GM10266 (cell line): ENCODE data around the gene COL8A1.

Experiments
- DNase-seq: peaks from one replicate; pipeline ENCODE4 v3.0.0; 2012; ENCODE audit errors: extremely low spot score
- CTCF ChIP-seq: IDR thresholded peaks from 2 replicates; pipeline ENCODE4 v1.5.1; 2012; ENCODE audit warnings: mild to moderate bottlenecking, low read depth; ENCODE audit not compliant: control insufficient read depth, insufficient read depth; ENCODE audit errors: missing control alignments

COL8A1 gene

DNA sequence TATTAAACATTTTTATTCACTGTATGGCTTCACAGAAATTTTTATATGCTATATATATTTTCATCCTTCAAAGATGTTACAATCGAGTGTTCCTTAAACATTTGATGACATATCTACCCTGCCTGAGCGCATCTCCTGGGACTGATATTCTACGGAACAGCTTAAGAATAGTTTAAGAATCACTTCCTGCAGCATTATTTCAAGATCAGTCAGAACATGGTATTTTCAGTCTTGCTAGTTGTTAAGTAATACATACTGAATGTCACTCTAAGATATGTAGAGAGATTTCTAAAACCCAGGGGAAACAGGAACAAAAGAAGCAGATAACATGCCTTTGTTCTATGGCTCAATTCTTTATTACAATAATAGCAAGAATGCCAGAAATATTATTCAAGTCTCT is 8.7 kb downstream of the COL8A1 start:
- no peak for TF ChIP-seq CTCF
- no peak for DNase-seq

- no peak for TF ChIP-seq CTCF
- DNase-seq: no peak
Observed at GRCh38 chr3:99648101-99648500, 9.7 kb downstream of the COL8A1 start.

DNA sequence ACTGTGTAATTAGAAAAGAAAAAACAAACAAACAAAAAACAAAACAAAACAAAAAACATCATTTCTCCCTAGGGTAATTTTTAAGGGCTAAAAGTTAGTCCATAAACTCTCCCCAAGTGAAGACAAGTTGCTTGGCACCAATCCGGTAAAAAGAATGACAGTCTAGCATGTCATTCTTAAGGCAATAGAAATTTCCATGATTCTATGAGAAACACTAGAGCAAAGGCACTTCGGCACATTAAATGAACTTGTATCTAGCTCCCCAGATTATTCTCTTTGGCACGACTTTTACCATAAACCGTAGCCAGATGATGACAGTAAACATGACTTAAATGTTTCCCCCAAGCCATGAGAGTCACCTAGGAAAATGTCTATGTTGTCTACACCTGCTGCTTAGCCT is 10.1 kb downstream of the COL8A1 start:
- DNase-seq: no peak

DNA sequence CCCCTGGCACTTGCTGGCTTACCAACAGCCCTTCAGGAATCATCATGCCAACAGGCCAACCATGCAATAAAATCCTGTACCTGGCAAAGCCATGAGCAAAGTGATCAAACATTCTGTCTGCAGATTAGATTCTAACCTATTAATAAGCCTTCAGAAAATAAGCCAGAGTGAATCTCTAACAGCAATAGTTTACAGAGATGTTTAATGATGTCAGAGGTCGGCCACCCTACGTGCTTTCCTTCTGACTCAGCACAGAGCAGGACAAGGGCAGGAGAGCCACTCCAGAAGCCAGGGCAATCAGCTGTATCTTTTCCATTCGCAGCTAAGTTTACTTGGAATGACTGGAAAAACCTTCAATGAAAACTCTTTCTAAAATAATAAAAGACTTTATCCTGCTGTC is 13.1 kb downstream of the COL8A1 start:
- no peak for DNase-seq
- no peak for TF ChIP-seq CTCF

More for the DNA sequence above, 10.1 kb downstream of the COL8A1 start:
- no peak for TF ChIP-seq CTCF

DNA sequence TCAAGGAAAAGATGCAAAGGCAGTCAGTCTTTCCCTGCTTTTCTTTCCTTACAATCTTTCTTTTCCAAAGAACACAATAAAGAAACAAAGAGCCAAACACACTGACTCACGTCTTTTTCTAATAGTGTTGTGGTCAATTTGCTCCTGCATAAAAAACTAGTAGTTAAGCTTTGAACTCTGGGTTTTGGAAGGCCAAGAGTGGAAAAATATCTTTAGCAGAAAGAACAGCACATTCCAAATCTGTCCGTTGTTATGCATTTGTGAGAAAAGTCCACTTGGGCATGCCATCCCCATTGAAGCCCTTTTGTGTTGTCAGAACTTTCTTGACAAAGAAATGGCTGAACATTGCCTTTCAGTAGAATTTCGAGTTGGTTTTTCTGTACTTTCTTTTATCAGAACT is 18.2 kb downstream of the COL8A1 start:
- DNase-seq: no peak
- TF ChIP-seq CTCF: no peak

- TF ChIP-seq CTCF: no peak
- no peak for DNase-seq
Observed at GRCh38 chr3:99658274-99658673, 19.9 kb downstream of the COL8A1 start.

GRCh38 chr3:99659032-99659431 is 20.6 kb downstream of the COL8A1 start:
- no peak for TF ChIP-seq CTCF
- DNase-seq: no peak

GRCh38 chr3:99659951-99660350 is 21.6 kb downstream of the COL8A1 start:
- DNase-seq: no peak
- TF ChIP-seq CTCF: no peak
